Gastrocnemius medialis (tissue), 4 donors: ENCODE measurements around the gene ARTN. TPM values are rescaled to one million over a fixed set of nuclear protein-coding genes. Genes with fewer than 3 reads are reported as not detected.

Experiments
- ATAC-seq, 2 donors: fragments of 150-250 bp; one replicate each; pipeline ENCODE4 v1.9.1; 2016
- DNase-seq, 2 donors: peaks; one replicate each; pipeline ENCODE4 v3.0.0-alpha.2; 2019
- H3K27ac ChIP-seq, 4 donors: fragments of 200-600 bp; sonication (generic); 1 replicate in 1 of 4; 2 replicates in 3 of 4; pipeline ENCODE4 v1.5.1; 2016 to 2018; ENCODE audit warnings: mild to moderate bottlenecking in 2 of 4, moderate library complexity in 1 of 4
- H3K27me3 ChIP-seq, 3 donors: fragments of 200-600 bp; sonication (generic) in 2 of 3; 1 replicate in 1 of 3; 2 replicates in 2 of 3; pipeline versions ENCODE4 v1.5.1 to v1.6.0; 2016 to 2019; ENCODE audit warnings: mild to moderate bottlenecking in 1 of 3, moderate library complexity in 1 of 3
- H3K36me3 ChIP-seq, 2 donors: fragments of 200-600 bp; sonication (generic) in 1 of 2; one replicate each; pipeline ENCODE4 v1.5.1; 2017 to 2018
- H3K4me1 ChIP-seq, 2 donors: fragments of 200-600 bp; sonication (generic) in 1 of 2; one replicate each; pipeline ENCODE4 v1.5.1; 2016 to 2017; ENCODE audit warnings: mild to moderate bottlenecking in 2 of 2
- H3K4me3 ChIP-seq, 4 donors: fragments of 200-600 bp; sonication (generic) in 3 of 4; 1 replicate in 1 of 4; 2 replicates in 3 of 4; pipeline ENCODE4 v1.5.1; 2016 to 2019; ENCODE audit warnings: mild to moderate bottlenecking in 2 of 4
- H3K9me3 ChIP-seq, 3 donors: fragments of 200-600 bp; sonication (generic) in 2 of 3; 1 replicate in 1 of 3; 2 replicates in 2 of 3; pipeline ENCODE4 v1.5.1; 2016 to 2019
- CTCF ChIP-seq, 5 experiments: fragments of 450-650 bp in 3 of 5; fragments of 200-600 bp in 2 of 5; sonication (generic) in 2 of 5; IDR thresholded peaks in 4 of 5; conservative IDR thresholded peaks in 1 of 5; 1 replicate in 4 of 5; 2 replicates in 1 of 5; pipeline ENCODE4 v1.5.1; 2016 to 2019; ENCODE audit warnings: antibody characterized with exemption in 5 of 5, mild to moderate bottlenecking in 3 of 5, moderate library complexity in 3 of 5
- POLR2A ChIP-seq, 2 donors: fragments of 450-650 bp; IDR thresholded peaks; one replicate each; pipeline ENCODE4 v1.6.1; 2017; ENCODE audit warnings: antibody characterized with exemption in 2 of 2, mild to moderate bottlenecking in 2 of 2, moderate library complexity in 2 of 2
- in situ Hi-C, 4 donors: fragments of 200-750 bp; cut with MboI; loops; one replicate each; pipeline versions ENCODE4 v1.15.0 to v1.8.0; 2017; ENCODE audit warnings: low sequenced_read_pairs in 4 of 4
- intact Hi-C: fragments of 100-400 bp; cut with DNase I; formaldehyde crosslinking; loops from one replicate; pipeline ENCODE4 v1.15.1; 2023; ENCODE audit warnings: low total_unique reads
- total RNA-seq, 4 donors: library from RNA; depleted of rRNA; stranded (reverse); fragments of >200 nt; gene quantifications; one replicate each; pipeline versions ENCODE4 v1.1.0 to v1.2.3, GENCODE V29; 2016

ARTN gene
- total RNA-seq, 4 donors from 2014 or later: 0.25 to 1.8 TPM; not detected in 2

GRCh38 chr1:43978551-43979260 lies 45.1 kb downstream of the ARTN start, which contains the start of gene B4GALT2:
TSS of gene B4GALT2 (plus strand) at chr1:43979210. CDS start at chr1:43981161, 1,951 bp downstream.
- ATAC-seq: peak; percentile 7 to 21
- Histone ChIP-seq H3K4me1 (peaks cover 30 to 42% of the 10 kb centered on the region in 2 donors), H3K9me3 (no peaks in the 10 kb centered on the region), H3K4me3 (peak within 1 kb of the TSS; percentile 63 to 92 (median 68)), H3K27ac (peak within 1 kb of the TSS; percentile 64 to 79 (median 72)), H3K36me3 (peaks cover 0 to 20% of the 10 kb centered on the region in 2 donors), H3K27me3 (no peaks in the 10 kb centered on the region)
- DNase-seq: no peak
- in situ Hi-C loops (no loop called here), intact Hi-C loops (loop anchor here (10.0 kb wide), 1 partner anchor 376 kb away; the partner anchor contains the start of gene ERI3)
- TF ChIP-seq POLR2A (IDR thresholded peaks at IDR 0.05): peak in 1 of 2 donors; percentile 7
- TF ChIP-seq CTCF (IDR thresholded peaks at IDR 0.05 in 4 of 5, conservative IDR thresholded peaks at IDR 0.05 in 1 of 5): no peak

DNA sequence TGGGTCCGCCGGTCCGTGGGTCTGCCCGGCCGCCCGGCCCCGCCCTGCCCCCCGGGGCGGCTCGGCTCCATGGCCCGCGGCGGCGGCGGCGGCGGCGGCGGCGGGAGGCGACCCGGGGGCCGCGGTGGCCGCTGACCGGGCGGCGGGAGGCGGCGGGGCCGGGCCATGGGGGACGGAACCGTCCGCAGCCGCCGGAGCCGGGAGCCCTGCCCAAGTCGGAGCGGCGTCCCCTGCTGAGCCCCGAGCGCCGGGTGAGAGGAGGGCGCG lies 45.6 kb downstream of the ARTN start:
- Histone ChIP-seq H3K36me3 (peaks cover 0 to 23% of the 10 kb centered on the region in 2 donors), H3K4me1 (peaks cover 25 to 38% of the 10 kb centered on the region in 2 donors), H3K9me3 (no peaks in the 10 kb centered on the region), H3K27me3 (no peaks in the 10 kb centered on the region), H3K27ac (peak overlapping the region; percentile 60 to 70 (median 64)), H3K4me3 (peak overlapping the region; percentile 63 to 92 (median 68))
- intact Hi-C loops: loop anchor here (10.0 kb wide), 1 partner anchor 376 kb away; the partner anchor contains the start of gene ERI3
- ATAC-seq: no peak
- DNase-seq: no peak
- in situ Hi-C loops: no loop called here
- TF ChIP-seq POLR2A (IDR thresholded peaks at IDR 0.05): no peak
- TF ChIP-seq CTCF (IDR thresholded peaks at IDR 0.05 in 4 of 5, conservative IDR thresholded peaks at IDR 0.05 in 1 of 5): no peak

DNA sequence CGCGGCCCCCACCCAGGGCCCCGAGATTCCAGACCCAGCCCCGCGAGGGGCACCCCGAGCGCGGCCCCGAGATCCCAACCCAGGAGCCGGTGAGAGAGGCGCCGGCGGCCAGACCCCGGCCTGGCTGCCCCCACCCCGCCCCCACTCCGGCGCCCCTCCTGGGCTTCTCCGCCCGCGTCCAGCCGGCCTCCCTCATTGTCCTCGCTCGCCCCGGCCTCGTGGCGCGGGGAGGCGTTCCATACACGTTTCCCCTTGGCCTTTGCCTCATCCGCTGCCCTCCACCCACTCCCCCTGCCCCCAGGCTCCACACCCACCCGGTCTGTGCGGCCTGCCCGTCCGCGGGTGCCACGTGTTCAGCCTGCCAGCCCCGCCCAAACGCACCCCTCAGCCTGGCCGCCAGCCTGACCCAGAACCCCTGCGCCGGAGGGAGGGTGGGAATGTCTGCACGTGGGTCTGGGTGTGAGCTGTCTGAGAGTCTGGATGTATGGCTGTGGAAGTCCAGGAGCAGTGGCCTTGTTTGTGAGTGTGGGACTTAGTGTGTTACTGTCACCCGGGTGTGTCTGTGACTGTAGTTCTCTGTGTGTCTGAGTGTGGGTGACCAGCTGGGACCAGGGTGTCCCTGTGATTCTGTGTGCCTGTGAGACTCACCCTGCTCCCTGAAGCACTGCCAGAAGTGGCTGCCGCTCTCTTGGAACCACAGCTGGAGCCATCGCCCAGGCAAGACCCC lies 46.1 kb downstream of the ARTN start:
- TF ChIP-seq CTCF (IDR thresholded peaks at IDR 0.05 in 4 of 5, conservative IDR thresholded peaks at IDR 0.05 in 1 of 5) (no peak), POLR2A (IDR thresholded peaks at IDR 0.05) (no peak)
- Histone ChIP-seq H3K27me3 (no peaks in the 10 kb centered on the region), H3K9me3 (no peaks in the 10 kb centered on the region), H3K4me1 (peaks cover 25 to 36% of the 10 kb centered on the region in 2 donors), H3K36me3 (peaks cover 0 to 28% of the 10 kb centered on the region in 2 donors), H3K4me3 (peak overlapping the region; percentile 63 to 92 (median 68)), H3K27ac (peak overlapping the region; percentile 60 to 70 (median 64))
- intact Hi-C loops (loop anchor here (1.0 to 10.0 kb wide), 2 partner anchors 12 to 375 kb away; partner anchors contain the start of genes CCDC24 and ERI3), in situ Hi-C loops (no loop called here)
- ATAC-seq (peak in 1 of 2 donors; percentile 21), DNase-seq (peak in 1 of 2 donors; percentile 19)

GRCh38 chr1:43980255-43981134 lies 46.9 kb downstream of the ARTN start:
- H3K36me3 ChIP-seq: peaks cover 0 to 32% of the 10 kb centered on the region in 2 donors

More at GRCh38 chr1:43980255-43981134, 46.9 kb downstream of the ARTN start:
- Histone ChIP-seq H3K4me3 (peak overlapping the region; percentile 63 to 92 (median 68)), H3K4me1 (peaks cover 23 to 32% of the 10 kb centered on the region in 2 donors), H3K9me3 (no peaks in the 10 kb centered on the region), H3K27ac (peak overlapping the region in 3 of 4 donors; percentile 60 to 70 (median 64)), H3K27me3 (no peaks in the 10 kb centered on the region)
- in situ Hi-C loops: no loop called here
- intact Hi-C loops: loop anchor here (1.0 kb wide), 1 partner anchor 11 kb away; the partner anchor contains the start of gene CCDC24
- ATAC-seq (no peak), DNase-seq (no peak)
- TF ChIP-seq POLR2A (IDR thresholded peaks at IDR 0.05) (no peak), CTCF (IDR thresholded peaks at IDR 0.05 in 4 of 5, conservative IDR thresholded peaks at IDR 0.05 in 1 of 5) (no peak)
